HFFc6 (cell line): ENCODE measurements around the gene PIGV. TPM values are rescaled to one million over a fixed set of nuclear protein-coding genes. Genes with fewer than 3 reads are reported as not detected.

Experiments used
- DNase-seq: peaks from one replicate; pipeline ENCODE4 v3.0.0-alpha.2; 2018
- H3K27ac Mint-ChIP-seq: 2 replicates; pipeline ENCODE4 v1.8.0; 2020; ENCODE audit warnings: mild to moderate bottlenecking, mixed read lengths
- H3K27me3 Mint-ChIP-seq: 2 replicates; pipeline ENCODE4 v1.8.0; 2021; ENCODE audit warnings: mild to moderate bottlenecking, moderate library complexity, mixed read lengths; ENCODE audit not compliant: insufficient read depth
- H3K36me3 Mint-ChIP-seq: 2 replicates; pipeline ENCODE4 v1.8.0; 2021; ENCODE audit warnings: low read depth, mixed read lengths
- H3K4me1 Mint-ChIP-seq: 2 replicates; pipeline ENCODE4 v1.8.0; 2020; ENCODE audit warnings: low read depth, mixed read lengths
- H3K4me3 Mint-ChIP-seq: 2 replicates; pipeline ENCODE4 v1.8.0; 2020; ENCODE audit warnings: mild to moderate bottlenecking, moderate library complexity, mixed read lengths
- H3K9me3 Mint-ChIP-seq: 2 replicates; pipeline ENCODE4 v1.8.0; 2020; ENCODE audit warnings: mild to moderate bottlenecking, mixed read lengths
- total RNA-seq, 6 experiments: library from RNA; stranded (reverse); fragmentation: NEBNext Ultra II Directional; extraction: Animal tissue kit (Norgen Biotek cat#: 25700); gene quantifications; 2 replicates in 1 of 6; 3 replicates in 5 of 6; pipeline ENCODE4 v1.2.3, GENCODE V29; 2021
- TF ChIP-seq, protein P1 (sequence below): fragments of 200-600 bp; sonication (generic); IDR thresholded peaks from 2 replicates; pipeline ENCODE4 v1.5.0; 2021; ENCODE audit warnings: antibody characterized with exemption, mild to moderate bottlenecking

The PIGV gene
- total RNA-seq, 6 experiments from 2014 or later, result 11.5 to 16.4 (median 13.6) TPM

DNA sequence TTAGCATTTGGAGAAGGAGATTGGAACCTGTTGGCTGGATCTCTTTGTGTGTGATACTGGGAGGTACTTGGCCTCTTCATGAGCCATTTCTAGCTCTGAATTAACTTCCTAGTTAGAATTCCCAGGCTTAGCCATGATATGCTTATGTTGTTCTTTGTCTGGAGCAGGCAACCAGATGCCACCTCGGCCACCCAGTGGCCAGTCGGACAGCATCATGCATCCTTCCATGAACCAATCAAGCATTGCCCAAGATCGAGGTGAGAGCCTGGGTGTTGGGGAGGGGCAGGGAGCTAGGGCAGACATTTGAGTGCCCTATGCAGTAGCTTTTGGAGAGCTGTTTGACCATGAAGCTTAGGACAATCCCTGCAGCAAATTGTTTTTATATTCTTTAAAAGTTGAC, 26.5 kb upstream of the PIGV start:
- TF ChIP-seq, protein P1, sequence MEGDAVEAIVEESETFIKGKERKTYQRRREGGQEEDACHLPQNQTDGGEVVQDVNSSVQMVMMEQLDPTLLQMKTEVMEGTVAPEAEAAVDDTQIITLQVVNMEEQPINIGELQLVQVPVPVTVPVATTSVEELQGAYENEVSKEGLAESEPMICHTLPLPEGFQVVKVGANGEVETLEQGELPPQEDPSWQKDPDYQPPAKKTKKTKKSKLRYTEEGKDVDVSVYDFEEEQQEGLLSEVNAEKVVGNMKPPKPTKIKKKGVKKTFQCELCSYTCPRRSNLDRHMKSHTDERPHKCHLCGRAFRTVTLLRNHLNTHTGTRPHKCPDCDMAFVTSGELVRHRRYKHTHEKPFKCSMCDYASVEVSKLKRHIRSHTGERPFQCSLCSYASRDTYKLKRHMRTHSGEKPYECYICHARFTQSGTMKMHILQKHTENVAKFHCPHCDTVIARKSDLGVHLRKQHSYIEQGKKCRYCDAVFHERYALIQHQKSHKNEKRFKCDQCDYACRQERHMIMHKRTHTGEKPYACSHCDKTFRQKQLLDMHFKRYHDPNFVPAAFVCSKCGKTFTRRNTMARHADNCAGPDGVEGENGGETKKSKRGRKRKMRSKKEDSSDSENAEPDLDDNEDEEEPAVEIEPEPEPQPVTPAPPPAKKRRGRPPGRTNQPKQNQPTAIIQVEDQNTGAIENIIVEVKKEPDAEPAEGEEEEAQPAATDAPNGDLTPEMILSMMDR, result peak; percentile 57
- no peaks in the 10 kb centered on the region; the same call in 1 of the 2 replicates for H3K4me1 Mint-ChIP-seq
- H3K27me3 Mint-ChIP-seq, result peaks cover 2% of the 10 kb centered on the region
- peaks cover 36% of the 10 kb centered on the region for H3K36me3 Mint-ChIP-seq
- H3K9me3 Mint-ChIP-seq, result no peaks in the 10 kb centered on the region
- H3K27ac Mint-ChIP-seq, result no peak overlapping the region; the same call in 1 of the 2 replicates
- H3K4me3 Mint-ChIP-seq, result no peak overlapping the region
- DNase-seq, result no peak

DNA sequence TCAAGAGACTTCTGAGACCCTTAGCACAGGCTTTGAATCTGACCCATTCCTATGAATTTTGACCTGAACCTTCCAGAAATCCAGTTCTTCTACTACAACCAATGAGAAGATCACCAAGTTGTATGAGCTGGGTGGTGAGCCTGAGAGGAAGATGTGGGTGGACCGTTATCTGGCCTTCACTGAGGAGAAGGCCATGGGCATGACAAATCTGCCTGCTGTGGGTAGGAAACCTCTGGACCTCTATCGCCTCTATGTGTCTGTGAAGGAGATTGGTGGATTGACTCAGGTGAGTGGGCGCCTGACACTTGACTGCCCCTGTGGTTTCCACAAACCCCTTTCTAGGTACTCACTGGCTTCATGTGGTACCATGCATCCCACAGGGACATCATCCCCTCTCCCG, 20.0 kb upstream of the PIGV start:
- Mint-ChIP-seq H3K36me3 (peaks cover 60% of the 10 kb centered on the region), H3K4me1 (peaks cover 60% of the 10 kb centered on the region), H3K9me3 (no peaks in the 10 kb centered on the region), H3K27ac (peak overlapping the region; percentile 68), H3K27me3 (peaks cover 7% of the 10 kb centered on the region), H3K4me3 (no peak overlapping the region)
- TF ChIP-seq, protein P1, result no peak
- DNase-seq, result no peak

DNA sequence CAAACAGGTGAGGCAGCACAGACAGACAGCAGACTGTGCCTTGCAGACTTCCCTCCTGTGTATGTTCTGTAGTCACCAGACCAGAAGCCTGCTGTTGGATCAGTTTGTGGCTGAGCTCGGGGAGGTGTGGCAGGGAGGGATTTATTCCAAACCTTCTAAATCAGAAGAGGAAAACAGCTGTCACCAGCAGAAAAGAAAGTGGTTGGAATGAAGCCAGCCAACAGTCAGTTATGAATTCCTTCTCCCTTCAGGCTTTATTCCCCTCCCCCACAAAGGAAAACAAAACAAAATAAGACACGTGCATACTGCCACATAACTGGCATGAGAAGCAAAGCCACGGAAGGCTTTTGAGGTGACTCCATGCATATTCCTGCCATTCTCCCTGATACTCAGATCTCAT, 19.0 kb upstream of the PIGV start:
- peak overlapping the region; percentile 47; the same call in 1 of the 2 replicates for H3K4me3 Mint-ChIP-seq
- H3K27ac Mint-ChIP-seq, result peak overlapping the region; percentile 68
- TF ChIP-seq, protein P1, result no peak
- peaks cover 64% of the 10 kb centered on the region for H3K36me3 Mint-ChIP-seq
- peak; percentile 88 for DNase-seq
- H3K27me3 Mint-ChIP-seq, result peaks cover 7% of the 10 kb centered on the region
- H3K9me3 Mint-ChIP-seq, result no peaks in the 10 kb centered on the region
- H3K4me1 Mint-ChIP-seq, result peaks cover 70% of the 10 kb centered on the region

DNA sequence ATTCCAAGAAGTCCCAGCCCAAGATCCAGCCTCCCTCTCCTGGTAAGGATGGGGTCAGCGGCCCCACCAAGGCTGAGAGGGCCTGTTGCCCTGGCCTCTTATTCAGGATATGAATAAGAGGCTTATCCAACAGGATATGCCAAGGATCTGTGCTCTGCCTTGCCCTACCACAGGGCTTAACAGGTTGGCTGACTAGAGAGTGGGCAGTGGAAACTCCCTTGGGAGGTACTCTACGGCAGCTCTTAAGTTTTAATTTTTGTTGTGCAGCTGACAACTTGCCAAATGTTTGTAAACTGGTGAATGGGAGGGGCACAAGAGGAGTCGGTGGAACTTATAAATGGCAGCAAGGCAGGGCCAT, 16.5 kb upstream of the PIGV start:
- peaks cover 7% of the 10 kb centered on the region for H3K27me3 Mint-ChIP-seq
- H3K4me1 Mint-ChIP-seq, result peaks cover 86% of the 10 kb centered on the region
- peaks cover 80% of the 10 kb centered on the region for H3K36me3 Mint-ChIP-seq

DNA sequence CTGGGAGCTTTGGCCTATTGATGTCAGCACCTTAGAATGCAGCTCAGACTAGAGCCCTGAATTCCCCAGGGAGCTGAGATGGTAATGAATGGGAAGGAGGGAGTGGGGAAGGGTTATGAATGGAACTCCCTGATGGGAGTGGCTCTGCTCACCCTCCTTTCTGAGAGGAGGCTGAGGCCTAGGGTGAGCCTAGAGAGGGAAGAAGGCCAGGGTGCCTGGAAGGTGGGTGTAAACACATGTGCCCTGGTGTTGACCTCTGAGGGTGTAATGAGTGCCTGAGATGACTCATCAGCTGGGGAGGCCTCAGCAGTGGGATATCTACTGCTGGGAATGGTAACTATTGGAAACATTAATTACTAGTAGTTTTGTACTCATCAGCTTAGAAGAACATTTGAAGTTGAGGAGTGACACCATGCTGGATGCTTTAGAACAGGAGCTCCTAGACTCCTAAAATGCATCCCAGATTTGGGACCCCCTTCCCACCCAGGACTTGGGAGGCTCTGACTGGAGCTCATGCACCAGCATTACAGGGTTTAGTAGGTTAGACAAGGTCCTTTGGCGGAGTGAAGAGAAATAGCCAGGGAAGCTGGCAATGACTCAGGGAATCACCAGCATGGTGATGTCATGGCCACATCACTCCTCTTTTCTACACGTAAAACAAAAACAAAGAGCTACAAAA, 16.0 kb upstream of the PIGV start:
- peaks cover 84% of the 10 kb centered on the region for H3K4me1 Mint-ChIP-seq
- peaks cover 80% of the 10 kb centered on the region for H3K36me3 Mint-ChIP-seq
- H3K4me3 Mint-ChIP-seq, result peak overlapping the region; percentile 82
- H3K9me3 Mint-ChIP-seq, result no peaks in the 10 kb centered on the region
- TF ChIP-seq, protein P1, result no peak
- H3K27me3 Mint-ChIP-seq, result peaks cover 7% of the 10 kb centered on the region
- peak overlapping the region; percentile 100 for H3K27ac Mint-ChIP-seq
- peak; percentile 95 for DNase-seq

More for the DNA sequence above, 16.5 kb upstream of the PIGV start:
- TF ChIP-seq, protein P1, result no peak
- H3K4me3 Mint-ChIP-seq, result peak overlapping the region; percentile 82
- H3K9me3 Mint-ChIP-seq, result no peaks in the 10 kb centered on the region
- DNase-seq, result no peak
- peak overlapping the region; percentile 100 for H3K27ac Mint-ChIP-seq
